ENCODE results near the gene COL4A6.
A peak's percentile ranks its signal among the peaks of the same experiment; 100 is the strongest.

The COL4A6 gene

GRCh38 chrX:108292053-108292452 is 146.2 kb downstream of the COL4A6 start:
- H2BK12ac ChIP-seq (ENCODE audit: low read length in 2 of 2), result no peak overlapping the region
- peaks cover 0 to 23% of the 10 kb centered on the region in 2 experiments for H3K27me3 ChIP-seq (ENCODE audit: control insufficient read depth in 1 of 2, insufficient read depth in 1 of 2, low read length in 2 of 2)
- no peak overlapping the region for H4K91ac ChIP-seq (ENCODE audit: low read length)
- no peak overlapping the region for H3K9ac ChIP-seq (ENCODE audit: low read length)
- no peaks in the 10 kb centered on the region for H3K4me1 ChIP-seq (ENCODE audit: control insufficient read depth, insufficient read depth, low read depth, low read length)
- H2AK5ac ChIP-seq (ENCODE audit: low read length, severe bottlenecking), result no peak overlapping the region
- H3K14ac ChIP-seq (ENCODE audit: low read length in 2 of 2), result no peak overlapping the region
- no peak overlapping the region for H2BK15ac ChIP-seq (ENCODE audit: low read depth, poor library complexity, severe bottlenecking)
- H2AFZ ChIP-seq (ENCODE audit: low read depth, low read length), result no peak overlapping the region
- no peak overlapping the region for H3K4ac ChIP-seq (ENCODE audit: low read depth in 1 of 2, low read length in 2 of 2)
- no peak overlapping the region for H2BK5ac ChIP-seq (ENCODE audit: low read depth, low read length, poor library complexity, severe bottlenecking)
- H3K9me3 ChIP-seq (ENCODE audit: control insufficient read depth, low read length), result peaks cover 12% of the 10 kb centered on the region
- no peak overlapping the region for H4K8ac ChIP-seq (ENCODE audit: low read length)
- H3K4me3 ChIP-seq (ENCODE audit: insufficient read depth in 1 of 2, low read depth in 1 of 2, low read length in 2 of 2), result no peak overlapping the region
- no peak overlapping the region for H2BK120ac ChIP-seq (ENCODE audit: low read depth, low read length)
- no peak for DNase-seq
- no peak overlapping the region for H3K23ac ChIP-seq (ENCODE audit: low read length in 2 of 2)
- no peaks in the 10 kb centered on the region for H3K36me3 ChIP-seq (ENCODE audit: control insufficient read depth in 1 of 2, insufficient read depth in 2 of 2, low read depth in 1 of 2, low read length in 2 of 2)
- H3K79me1 ChIP-seq (replicated peaks; ENCODE audit: low read length, poor library complexity, severe bottlenecking), result no peaks in the 10 kb centered on the region
- 100% methylated on average over 2 of the region's 3 CpGs for WGBS
- H3K4me2 ChIP-seq (ENCODE audit: low read length, poor library complexity, severe bottlenecking), result no peak overlapping the region
- H3K27ac ChIP-seq (ENCODE audit: low read length, poor library complexity, severe bottlenecking), result no peak overlapping the region
- H3K18ac ChIP-seq (ENCODE audit: low read depth in 1 of 2, low read length in 2 of 2), result no peak overlapping the region

- Histone ChIP-seq H2BK120ac (ENCODE audit: low read depth, low read length) (no peak overlapping the region), H3K23ac (ENCODE audit: low read length in 2 of 2) (no peak overlapping the region), H4K91ac (ENCODE audit: low read length) (no peak overlapping the region), H2AK5ac (ENCODE audit: low read length, severe bottlenecking) (no peak overlapping the region), H3K79me1 (replicated peaks; ENCODE audit: low read length, poor library complexity, severe bottlenecking) (no peaks in the 10 kb centered on the region), H3K27ac (ENCODE audit: low read length, poor library complexity, severe bottlenecking) (no peak overlapping the region), H2AFZ (ENCODE audit: low read depth, low read length) (no peak overlapping the region), H3K18ac (ENCODE audit: low read depth in 1 of 2, low read length in 2 of 2) (no peak overlapping the region), H3K14ac (ENCODE audit: low read length in 2 of 2) (no peak overlapping the region), H3K9me3 (ENCODE audit: control insufficient read depth, low read length) (no peaks in the 10 kb centered on the region), H4K8ac (ENCODE audit: low read length) (no peak overlapping the region), H3K36me3 (ENCODE audit: control insufficient read depth in 1 of 2, insufficient read depth in 2 of 2, low read depth in 1 of 2, low read length in 2 of 2) (no peaks in the 10 kb centered on the region), H3K4me1 (ENCODE audit: control insufficient read depth, insufficient read depth, low read depth, low read length) (no peaks in the 10 kb centered on the region), H2BK12ac (ENCODE audit: low read length in 2 of 2) (no peak overlapping the region), H3K4me2 (ENCODE audit: low read length, poor library complexity, severe bottlenecking) (no peak overlapping the region), H3K27me3 (ENCODE audit: control insufficient read depth in 1 of 2, insufficient read depth in 1 of 2, low read length in 2 of 2) (peaks cover 0 to 28% of the 10 kb centered on the region in 2 experiments), H3K9ac (ENCODE audit: low read length) (no peak overlapping the region), H2BK5ac (ENCODE audit: low read depth, low read length, poor library complexity, severe bottlenecking) (no peak overlapping the region), H3K4ac (ENCODE audit: low read depth in 1 of 2, low read length in 2 of 2) (no peak overlapping the region), H2BK15ac (ENCODE audit: low read depth, poor library complexity, severe bottlenecking) (no peak overlapping the region), H3K4me3 (ENCODE audit: insufficient read depth in 1 of 2, low read depth in 1 of 2, low read length in 2 of 2) (no peak overlapping the region)
- no CpG with 5 or more reads among the region's 2 CpGs for WGBS
- DNase-seq, result no peak
Measured at GRCh38 chrX:108285918-108286317, 152.3 kb downstream of the COL4A6 start.

- Histone ChIP-seq H3K4me1 (ENCODE audit: control insufficient read depth, insufficient read depth, low read depth, low read length) (no peaks in the 10 kb centered on the region), H3K14ac (ENCODE audit: low read length in 2 of 2) (no peak overlapping the region), H3K9me3 (ENCODE audit: control insufficient read depth, low read length) (no peaks in the 10 kb centered on the region), H3K36me3 (ENCODE audit: control insufficient read depth in 1 of 2, insufficient read depth in 2 of 2, low read depth in 1 of 2, low read length in 2 of 2) (no peaks in the 10 kb centered on the region), H2BK12ac (ENCODE audit: low read length in 2 of 2) (no peak overlapping the region), H3K4ac (ENCODE audit: low read depth in 1 of 2, low read length in 2 of 2) (no peak overlapping the region), H2AFZ (ENCODE audit: low read depth, low read length) (no peak overlapping the region), H2BK15ac (ENCODE audit: low read depth, poor library complexity, severe bottlenecking) (no peak overlapping the region), H3K23ac (ENCODE audit: low read length in 2 of 2) (no peak overlapping the region), H2BK120ac (ENCODE audit: low read depth, low read length) (no peak overlapping the region), H3K79me1 (replicated peaks; ENCODE audit: low read length, poor library complexity, severe bottlenecking) (no peaks in the 10 kb centered on the region), H3K27me3 (ENCODE audit: control insufficient read depth in 1 of 2, insufficient read depth in 1 of 2, low read length in 2 of 2) (peaks cover 0 to 24% of the 10 kb centered on the region in 2 experiments), H3K4me2 (ENCODE audit: low read length, poor library complexity, severe bottlenecking) (no peak overlapping the region), H3K4me3 (ENCODE audit: insufficient read depth in 1 of 2, low read depth in 1 of 2, low read length in 2 of 2) (no peak overlapping the region), H2AK5ac (ENCODE audit: low read length, severe bottlenecking) (no peak overlapping the region), H4K8ac (ENCODE audit: low read length) (no peak overlapping the region), H3K18ac (ENCODE audit: low read depth in 1 of 2, low read length in 2 of 2) (no peak overlapping the region), H4K91ac (ENCODE audit: low read length) (no peak overlapping the region), H3K9ac (ENCODE audit: low read length) (no peak overlapping the region), H3K27ac (ENCODE audit: low read length, poor library complexity, severe bottlenecking) (no peak overlapping the region), H2BK5ac (ENCODE audit: low read depth, low read length, poor library complexity, severe bottlenecking) (no peak overlapping the region)
- WGBS, result 70% methylated on average over 2 of the region's 2 CpGs
- no peak for DNase-seq
Measured at GRCh38 chrX:108285356-108285755, 152.9 kb downstream of the COL4A6 start.

GRCh38 chrX:108275732-108276131 is 162.5 kb downstream of the COL4A6 start:
- Histone ChIP-seq H3K23ac (ENCODE audit: low read length in 2 of 2) (no peak overlapping the region), H3K4me2 (ENCODE audit: low read length, poor library complexity, severe bottlenecking) (no peak overlapping the region), H2BK15ac (ENCODE audit: low read depth, poor library complexity, severe bottlenecking) (no peak overlapping the region), H3K27me3 (ENCODE audit: control insufficient read depth in 1 of 2, insufficient read depth in 1 of 2, low read length in 2 of 2) (peaks cover 0 to 22% of the 10 kb centered on the region in 2 experiments), H2BK5ac (ENCODE audit: low read depth, low read length, poor library complexity, severe bottlenecking) (no peak overlapping the region), H3K27ac (ENCODE audit: low read length, poor library complexity, severe bottlenecking) (no peak overlapping the region), H3K4ac (ENCODE audit: low read depth in 1 of 2, low read length in 2 of 2) (no peak overlapping the region), H3K4me3 (ENCODE audit: insufficient read depth in 1 of 2, low read depth in 1 of 2, low read length in 2 of 2) (no peak overlapping the region), H3K4me1 (ENCODE audit: control insufficient read depth, insufficient read depth, low read depth, low read length) (no peaks in the 10 kb centered on the region), H2BK12ac (ENCODE audit: low read length in 2 of 2) (no peak overlapping the region), H3K36me3 (ENCODE audit: control insufficient read depth in 1 of 2, insufficient read depth in 2 of 2, low read depth in 1 of 2, low read length in 2 of 2) (no peaks in the 10 kb centered on the region), H2BK120ac (ENCODE audit: low read depth, low read length) (no peak overlapping the region), H3K79me1 (replicated peaks; ENCODE audit: low read length, poor library complexity, severe bottlenecking) (no peaks in the 10 kb centered on the region), H3K9ac (ENCODE audit: low read length) (no peak overlapping the region), H2AFZ (ENCODE audit: low read depth, low read length) (no peak overlapping the region), H4K91ac (ENCODE audit: low read length) (no peak overlapping the region), H3K18ac (ENCODE audit: low read depth in 1 of 2, low read length in 2 of 2) (no peak overlapping the region), H4K8ac (ENCODE audit: low read length) (no peak overlapping the region), H2AK5ac (ENCODE audit: low read length, severe bottlenecking) (no peak overlapping the region), H3K9me3 (ENCODE audit: control insufficient read depth, low read length) (peaks cover 2% of the 10 kb centered on the region), H3K14ac (ENCODE audit: low read length in 2 of 2) (no peak overlapping the region)
- 29% methylated on average over 3 of the region's 4 CpGs for WGBS
- peak; percentile 51 for DNase-seq
